B cell (primary cell): Measurements from ENCODE around the gene ABCG1. TPM values are rescaled to one million over a fixed set of nuclear protein-coding genes. Genes with fewer than 3 reads are reported as not detected.

Source experiments
- ATAC-seq: fragments of 200-7000 bp; cut with Tn5 transposase; one replicate; pipeline ENCODE4 v1.10.0; 2021; ENCODE audit warnings: low read depth, mild to moderate bottlenecking, moderate number of reproducible peaks, moderate library complexity
- CTCF ChIA-PET: fragments of 350-600 bp; sonication (Branson Sonifier 250); formaldehyde crosslinking; loops from one replicate; lab custom pipeline; 2021; ENCODE audit warnings: antibody characterized with exemption, inconsistent platforms; lab: Charles Lee
- POLR2A ChIA-PET: fragments of 350-600 bp; sonication (Branson Sonifier 250); formaldehyde crosslinking; loops from one replicate; lab custom pipeline; 2021; ENCODE audit warnings: antibody characterized with exemption; lab: Charles Lee
- DNase-seq: peaks from one replicate; pipeline ENCODE4 v3.0.0; 2013
- H2AFZ ChIP-seq: 2 replicates; pipeline ENCODE4 v1.6.1; 2012; ENCODE audit warnings: mild to moderate bottlenecking, low read depth, low read length; ENCODE audit not compliant: insufficient read depth, poor library complexity, severe bottlenecking
- H3K27ac ChIP-seq, 2 donors: 1 replicate in 1 of 2; 2 replicates in 1 of 2; pipeline ENCODE4 v1.5.1; 2012 to 2013; ENCODE audit warnings: low read length in 2 of 2, mild to moderate bottlenecking in 2 of 2, moderate library complexity in 1 of 2
- H3K27me3 ChIP-seq, 4 experiments: fragments of 200-600 bp in 1 of 4; sonication (generic) in 1 of 4; replicated peaks in 1 of 4; 1 replicate in 2 of 4; 2 replicates in 2 of 4; pipeline versions ENCODE4 v1.6.1 to v1.7.0; 2013 to 2016; ENCODE audit warnings: low read length in 3 of 4, mild to moderate bottlenecking in 2 of 4, mixed read lengths in 1 of 4, moderate library complexity in 1 of 4; ENCODE audit not compliant: insufficient read depth in 4 of 4, control insufficient read depth in 3 of 4; ENCODE audit errors: control extremely low read depth in 1 of 4
- H3K36me3 ChIP-seq, 2 experiments: replicated peaks in 1 of 2; 1 replicate in 1 of 2; 2 replicates in 1 of 2; pipeline versions ENCODE4 v1.6.1 to v1.7.1; 2013; ENCODE audit warnings: low read length in 1 of 2; ENCODE audit not compliant: insufficient read depth in 2 of 2, control insufficient read depth in 1 of 2; ENCODE audit errors: control extremely low read depth in 1 of 2, extremely low read depth in 1 of 2
- H3K4me1 ChIP-seq, 2 donors: fragments of 200-600 bp in 1 of 2; sonication (generic) in 1 of 2; 1 replicate in 1 of 2; 2 replicates in 1 of 2; pipeline versions ENCODE4 v1.5.1 to v1.6.1; 2013 to 2017; ENCODE audit warnings: low read length in 2 of 2; ENCODE audit not compliant: control insufficient read depth in 2 of 2, insufficient read depth in 2 of 2
- H3K4me2 ChIP-seq: replicated peaks from 2 replicates; pipeline ENCODE3; 2012; ENCODE audit warnings: mild to moderate bottlenecking, low read depth, low read length; ENCODE audit not compliant: poor library complexity, severe bottlenecking
- H3K4me3 ChIP-seq, 5 experiments: fragments of 200-600 bp in 1 of 5; sonication (generic) in 1 of 5; 1 replicate in 3 of 5; 2 replicates in 2 of 5; pipeline versions ENCODE4 v1.5.1 to v1.7.0; 2011 to 2016; ENCODE audit warnings: low read length in 4 of 5, mild to moderate bottlenecking in 4 of 5, low read depth in 2 of 5, control low read depth in 1 of 5, moderate library complexity in 1 of 5; ENCODE audit not compliant: insufficient read depth in 1 of 5; ENCODE audit errors: control extremely low read depth in 1 of 5, extremely low read depth in 1 of 5
- H3K79me2 ChIP-seq: fragments of 200-600 bp; sonication (generic); one replicate; pipeline ENCODE4 v1.6.0; 2016; ENCODE audit warnings: low read length; ENCODE audit not compliant: control insufficient read depth, insufficient read depth
- H3K9ac ChIP-seq: fragments of 200-600 bp; sonication (generic); 2 replicates; pipeline ENCODE4 v1.6.1; 2017; ENCODE audit warnings: mild to moderate bottlenecking, low read length, moderate library complexity
- H3K9me3 ChIP-seq, 3 donors: one replicate each; pipeline versions ENCODE4 v1.6.1 to v1.7.1; 2013; ENCODE audit warnings: low read length in 2 of 3; ENCODE audit not compliant: control insufficient read depth in 2 of 3, insufficient read depth in 1 of 3; ENCODE audit errors: control extremely low read depth in 1 of 3
- H4K20me1 ChIP-seq: 2 replicates; pipeline ENCODE4 v1.6.0; 2012; ENCODE audit warnings: mild to moderate bottlenecking, low read length; ENCODE audit not compliant: insufficient read depth, control insufficient read depth, poor library complexity, severe bottlenecking
- H3K27ac Mint-ChIP-seq: one replicate; pipeline ENCODE4 v1.8.0; 2021; ENCODE audit warnings: mixed read lengths
- H3K27me3 Mint-ChIP-seq: one replicate; pipeline ENCODE4 v1.8.0; 2021; ENCODE audit warnings: mixed read lengths
- H3K4me1 Mint-ChIP-seq: one replicate; pipeline ENCODE4 v1.8.0; 2021; ENCODE audit warnings: mixed read lengths
- H3K4me3 Mint-ChIP-seq: one replicate; pipeline ENCODE4 v1.8.0; 2021; ENCODE audit warnings: mixed read lengths
- H3K9me3 Mint-ChIP-seq: one replicate; pipeline ENCODE4 v1.8.0; 2022; ENCODE audit warnings: mixed read lengths; ENCODE audit not compliant: insufficient read depth
- CTCF ChIP-seq: fragments of 200-600 bp; IDR thresholded peaks from one replicate; pipeline ENCODE4 v1.8.0; 2022; ENCODE audit warnings: antibody characterized with exemption, mild to moderate bottlenecking
- EZH2 ChIP-seq: IDR thresholded peaks from 2 replicates; pipeline ENCODE4 v1.6.1; 2012; ENCODE audit warnings: borderline replicate concordance, low read depth, mild to moderate bottlenecking, moderate library complexity, low read length; ENCODE audit not compliant: insufficient read depth, poor library complexity, severe bottlenecking
- WGBS: methylation state at CpG from one replicate; pipeline ENCODE4 v1.1.5; 2013; ENCODE audit warnings: missing lambda C conversion rate; ENCODE audit not compliant: insufficient coverage; 5-methylcytosine and 5-hydroxymethylcytosine counted together
- intact Hi-C: fragments of 100-400 bp; cut with micrococcal nuclease; formaldehyde crosslinking; loops from one replicate; pipeline ENCODE4 v1.10.0; 2022
- polyA plus RNA-seq: library from polyadenylated mRNA; depleted of rRNA; stranded (reverse); fragments of >200 nt; gene quantifications from 2 replicates; pipeline ENCODE4 v1.2.3, GENCODE V29; 2012
- total RNA-seq, 2 donors: library from RNA; stranded (reverse); fragments of 120-200 nt in 1 of 2; gene quantifications; 1 replicate in 1 of 2; 2 replicates in 1 of 2; pipeline versions ENCODE4 v1.2.3 to v1.2.4, GENCODE V29; 2013 to 2022

Gene ABCG1
- total and polyA plus RNA-seq, 2 donors (not counting 1 experiment from before 2014, with no cell fraction given): 8.7 to 27.5 TPM

- intact Hi-C loops: no loop called here
- H3K27me3 ChIP-seq: peaks cover 0 to 5% (median 2%) of the 10 kb centered on the region in 4 experiments
- no peak for ATAC-seq
- Mint-ChIP-seq H3K4me3 (no peak overlapping the region), H3K4me1 (peaks cover 8% of the 10 kb centered on the region), H3K27ac (no peak overlapping the region), H3K9me3 (no peaks in the 10 kb centered on the region), H3K27me3 (peaks cover 9% of the 10 kb centered on the region)
- TF ChIP-seq CTCF (no peak), EZH2 (no peak)
- H4K20me1 ChIP-seq: no peaks in the 10 kb centered on the region
- DNase-seq: no peak
- H2AFZ ChIP-seq: no peak overlapping the region
- 99% methylated on average over 8 of the region's 15 CpGs for WGBS
- no peak overlapping the region for H3K4me3 ChIP-seq
- H3K4me2 ChIP-seq: no peak overlapping the region
- no peaks in the 10 kb centered on the region for H3K36me3 ChIP-seq
- no peak overlapping the region for H3K9ac ChIP-seq
- CTCF ChIA-PET: interaction anchor here (0.7 to 3.5 kb wide), 3 partner anchors 12 to 195 kb away, joined by 3 to 12 read pairs (median 3); no protein-coding TSS in a partner anchor
- no peak overlapping the region for H3K27ac ChIP-seq
- POLR2A ChIA-PET: no interaction called here
- peaks cover 7 to 8% of the 10 kb centered on the region in 2 donors for H3K4me1 ChIP-seq
- no peaks in the 10 kb centered on the region for H3K79me2 ChIP-seq
- H3K9me3 ChIP-seq: no peaks in the 10 kb centered on the region
Measured at GRCh38 chr21:42341776-42342542, 123.0 kb downstream of the ABCG1 start.

DNA sequence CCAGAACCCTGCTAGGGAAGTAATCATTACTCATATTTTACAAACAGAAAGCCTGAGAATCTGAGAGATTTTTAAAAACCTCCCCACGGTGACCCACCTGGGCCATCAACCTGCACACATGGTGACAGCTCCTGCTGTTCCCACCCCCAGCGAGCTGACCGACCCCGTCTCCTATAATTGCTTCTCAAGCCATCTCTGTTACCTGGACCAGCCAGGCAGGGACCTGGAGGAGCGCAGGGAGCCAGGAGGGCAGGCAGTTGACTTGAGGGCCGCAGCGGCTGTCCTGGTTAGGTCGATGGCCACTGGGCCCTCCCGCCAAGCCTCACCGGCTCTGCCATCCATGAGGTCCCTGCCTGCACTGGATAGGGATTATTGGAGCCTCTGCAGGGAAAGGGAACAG, 124.2 kb downstream of the ABCG1 start:
- no peaks in the 10 kb centered on the region for H3K9me3 Mint-ChIP-seq
- no peak for DNase-seq

More for the DNA sequence above, 124.2 kb downstream of the ABCG1 start:
- Histone ChIP-seq H3K27ac (no peak overlapping the region), H4K20me1 (no peaks in the 10 kb centered on the region), H3K27me3 (peaks cover 0 to 3% (median 0%) of the 10 kb centered on the region in 4 experiments), H3K4me3 (no peak overlapping the region), H3K9ac (no peak overlapping the region), H3K4me1 (peaks cover 2% of the 10 kb centered on the region in 2 donors), H3K79me2 (no peaks in the 10 kb centered on the region), H3K9me3 (no peaks in the 10 kb centered on the region), H3K36me3 (no peaks in the 10 kb centered on the region), H2AFZ (no peak overlapping the region), H3K4me2 (no peak overlapping the region)
- Mint-ChIP-seq H3K27me3 (no peaks in the 10 kb centered on the region), H3K27ac (no peak overlapping the region), H3K4me1 (peaks cover under 1% of the 10 kb centered on the region), H3K4me3 (no peak overlapping the region)
- ChIA-PET POLR2A (no interaction called here), CTCF (no interaction called here)
- intact Hi-C loops: no loop called here
- TF ChIP-seq EZH2 (no peak), CTCF (no peak)
- ATAC-seq: no peak
- 91% methylated on average over 10 of the region's 10 CpGs for WGBS
